GM19240 (cell line): ENCODE data around the gene PLIN5.

ENCODE experiments used
- DNase-seq: peaks from one replicate; pipeline ENCODE4 v3.0.0; 2011; ENCODE audit warnings: low spot score; ENCODE audit not compliant: insufficient read length

Gene PLIN5

DNA sequence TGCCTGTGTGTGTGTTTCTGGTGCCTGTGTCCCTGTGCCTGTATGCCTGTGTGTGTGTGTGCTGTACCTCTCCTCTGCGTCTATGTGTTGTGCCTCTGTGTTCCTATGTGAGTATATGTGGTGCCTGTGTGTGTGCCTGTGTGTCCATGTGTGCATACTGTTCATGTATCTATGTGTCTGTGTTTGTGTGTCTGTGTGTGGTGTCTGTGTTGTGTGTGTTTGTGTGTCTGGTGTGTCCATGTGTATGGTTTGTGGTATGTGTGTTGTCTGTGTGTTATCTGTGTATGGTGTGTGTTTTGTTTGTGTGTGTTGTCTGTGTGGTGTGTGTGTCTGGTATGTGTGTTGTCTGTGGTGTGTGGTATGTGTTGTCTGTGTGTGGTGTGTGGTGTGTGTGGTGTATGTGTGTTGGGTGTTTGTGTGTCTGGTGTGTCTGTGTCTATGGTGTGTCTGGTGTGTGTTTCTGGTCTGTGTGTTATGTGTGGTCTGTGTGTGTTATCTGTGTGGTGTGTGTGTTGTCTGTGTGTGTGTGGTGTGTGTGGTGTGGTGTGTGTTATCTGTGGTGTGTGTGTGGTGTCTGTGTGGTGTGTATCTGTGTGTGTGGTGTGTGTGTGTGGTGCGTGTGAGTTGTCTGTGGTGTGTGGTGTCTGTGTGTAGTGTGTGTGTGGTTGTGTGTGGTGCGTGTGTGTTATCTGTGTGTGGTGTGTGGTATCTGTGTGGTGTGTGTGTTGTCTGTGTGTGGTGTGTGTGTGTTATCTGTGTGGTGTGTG is 42.5 kb downstream of the PLIN5 start:
- DNase-seq: no peak

DNA sequence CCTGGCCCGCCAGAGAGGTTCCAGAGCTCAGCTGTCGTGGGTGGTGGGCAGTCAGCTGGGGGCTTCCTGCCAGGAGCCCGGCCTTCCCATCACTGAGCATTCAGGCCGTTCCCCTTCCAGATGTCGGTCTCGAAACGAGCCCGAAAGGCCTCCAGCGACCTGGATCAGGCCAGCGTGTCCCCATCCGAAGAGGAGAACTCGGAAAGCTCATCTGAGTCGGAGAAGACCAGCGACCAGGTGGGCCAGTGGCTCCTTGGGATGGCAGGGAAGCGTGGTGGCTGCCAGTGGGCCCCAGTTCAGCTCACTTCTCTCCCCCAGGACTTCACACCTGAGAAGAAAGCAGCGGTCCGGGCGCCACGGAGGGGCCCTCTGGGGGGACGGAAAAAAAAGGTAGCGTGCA is 43.6 kb downstream of the PLIN5 start:
- DNase-seq: no peak

DNA sequence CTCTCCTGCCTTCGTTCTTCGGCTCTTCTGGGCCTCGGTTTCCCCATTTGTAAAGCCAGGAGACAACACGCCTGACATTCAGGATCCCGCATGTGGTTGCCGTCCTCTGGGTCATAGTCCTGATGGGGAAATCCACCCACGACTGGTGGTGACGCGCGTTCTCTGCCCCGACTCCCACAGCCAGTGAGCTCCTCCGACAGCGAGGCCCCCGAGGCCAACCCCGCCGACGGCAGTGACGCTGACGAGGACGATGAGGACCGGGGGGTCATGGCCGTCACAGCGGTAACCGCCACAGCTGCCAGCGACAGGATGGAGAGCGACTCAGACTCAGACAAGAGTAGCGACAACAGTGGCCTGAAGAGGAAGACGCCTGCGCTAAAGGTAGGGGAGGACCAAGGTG is 46.5 kb downstream of the PLIN5 start:
- DNase-seq: no peak

DNA sequence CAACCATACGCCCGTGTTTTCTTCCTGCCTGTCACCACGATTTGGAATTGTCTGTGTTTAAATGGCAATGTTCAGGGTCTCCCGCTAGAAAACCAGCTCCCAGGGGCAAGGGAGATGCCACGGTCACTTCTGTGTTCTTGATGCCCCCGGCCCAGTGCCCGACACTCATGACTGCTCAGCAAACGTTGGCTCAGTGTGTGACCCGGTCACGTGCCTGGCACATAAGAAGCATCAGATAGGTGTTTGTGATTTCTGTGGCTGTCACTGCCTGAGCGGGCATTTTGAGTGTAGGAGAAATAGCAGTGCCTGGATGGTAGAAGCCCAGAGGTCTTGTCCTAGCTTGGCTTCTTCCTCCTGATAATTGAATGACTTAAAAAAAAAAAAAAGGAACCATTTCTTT is 47.5 kb downstream of the PLIN5 start:
- DNase-seq: no peak

DNA sequence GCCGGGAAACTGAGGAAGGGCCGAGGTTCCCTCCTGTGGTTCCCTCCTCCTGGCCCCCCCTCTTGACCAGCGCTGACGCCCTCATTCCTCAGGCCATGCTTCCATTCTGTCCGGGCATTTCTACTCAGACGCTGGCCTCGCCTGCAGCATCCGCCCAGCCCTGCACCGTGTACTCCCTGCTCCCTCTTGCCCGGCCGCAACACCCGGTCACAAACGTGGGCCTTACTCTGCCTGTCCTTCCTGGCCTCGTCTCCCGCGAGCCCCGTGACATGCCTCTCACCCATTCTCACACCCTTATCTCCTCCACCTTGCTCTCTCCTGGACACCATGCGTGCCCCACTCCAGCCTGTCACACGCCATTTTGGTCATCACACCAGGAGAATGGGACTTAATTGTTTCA is 51.6 kb downstream of the PLIN5 start:
- DNase-seq: no peak

DNA sequence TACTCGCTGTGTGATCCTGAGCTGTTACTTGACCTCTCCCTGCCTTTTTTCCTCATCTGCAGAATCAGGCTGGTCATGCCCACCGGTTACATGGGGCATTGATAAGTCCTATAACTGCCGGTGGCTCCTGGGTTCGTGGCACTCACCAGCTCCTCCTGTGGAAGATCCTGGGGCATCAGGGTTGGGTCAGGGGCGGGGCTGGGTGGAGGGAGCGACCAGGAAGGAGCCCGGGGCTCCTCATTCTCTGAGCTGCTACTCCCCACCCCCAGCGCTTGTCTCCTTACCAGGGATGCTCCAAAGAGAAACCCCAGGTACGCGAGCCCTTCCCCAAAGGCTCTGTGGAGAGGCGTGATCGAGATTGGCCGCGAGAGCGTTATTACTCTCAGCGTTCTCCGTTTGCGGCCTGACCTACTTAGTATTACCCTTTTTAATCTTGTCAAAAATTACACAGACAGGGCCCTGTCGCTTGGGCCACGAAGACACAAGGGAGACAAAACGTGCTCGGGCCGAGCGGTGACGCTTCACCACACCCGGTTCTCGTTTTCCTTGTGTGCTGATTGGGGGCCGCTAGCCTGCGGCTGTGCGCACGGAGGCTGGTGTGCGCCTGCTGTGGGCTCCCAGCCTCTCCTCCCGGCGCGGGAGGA is 52.2 kb downstream of the PLIN5 start:
- DNase-seq: no peak

DNA sequence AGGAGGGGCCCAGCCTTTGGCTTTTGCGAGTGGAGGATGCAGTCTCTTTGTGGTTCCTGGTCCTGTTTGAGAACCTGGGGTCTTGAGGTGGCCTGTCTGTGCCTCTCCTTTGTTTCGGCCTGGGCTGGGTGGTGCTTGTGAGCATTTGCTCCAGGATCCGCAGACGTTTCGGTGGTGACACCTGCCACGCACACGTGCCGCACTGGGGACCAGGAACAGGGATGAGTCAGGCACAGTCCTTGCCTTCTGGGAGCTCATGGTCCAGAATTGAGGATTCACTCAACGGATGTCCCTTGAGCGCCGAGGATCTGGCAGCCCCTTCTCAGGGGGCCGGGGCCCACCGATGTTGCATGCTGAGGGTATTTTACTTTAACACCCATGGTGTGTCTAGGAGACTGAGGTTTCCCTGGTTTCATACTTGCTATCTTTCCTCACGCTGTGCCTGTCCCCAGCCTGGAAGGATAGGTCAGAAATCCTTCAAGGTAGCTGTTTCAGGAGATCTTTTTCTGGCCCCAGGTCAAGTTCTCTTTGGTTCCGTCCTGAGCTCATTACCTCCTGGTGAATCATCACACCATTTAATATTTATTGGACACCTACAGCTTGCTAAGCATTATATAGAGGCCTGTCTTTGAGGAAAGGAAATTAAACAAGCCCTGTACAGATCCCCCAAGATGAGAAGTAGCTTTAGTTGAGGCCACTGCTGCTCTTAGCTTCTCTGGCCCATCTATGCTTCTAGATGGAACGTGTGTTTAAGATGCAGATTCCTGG is 57.8 kb downstream of the PLIN5 start:
- no peak for DNase-seq

DNA sequence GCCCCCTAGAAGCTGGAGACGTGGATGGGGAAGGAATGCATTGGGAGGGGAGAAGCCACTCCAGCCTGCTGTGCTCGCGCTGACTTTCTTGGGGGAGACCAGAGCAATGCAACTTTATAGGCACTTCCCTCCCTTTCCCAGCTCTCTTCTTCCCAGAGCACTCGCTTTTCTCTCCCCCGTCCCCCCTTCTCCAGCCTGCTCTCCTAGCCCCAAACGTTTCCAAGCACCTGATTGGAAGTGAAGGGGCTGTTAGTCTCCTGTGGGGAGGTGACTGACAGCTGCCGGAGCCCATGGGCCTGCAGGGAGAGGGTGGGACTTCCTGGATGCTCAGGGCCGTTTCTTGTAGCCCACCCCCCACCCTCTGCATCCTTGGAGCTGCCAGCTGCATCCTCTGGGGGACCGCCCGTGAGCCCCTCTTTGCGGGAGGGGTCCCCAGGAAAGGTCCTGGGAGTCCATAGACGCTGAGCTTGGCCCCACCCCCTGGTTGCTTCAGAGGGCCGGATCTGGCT is 60.5 kb downstream of the PLIN5 start:
- peak; percentile 61 for DNase-seq

DNA sequence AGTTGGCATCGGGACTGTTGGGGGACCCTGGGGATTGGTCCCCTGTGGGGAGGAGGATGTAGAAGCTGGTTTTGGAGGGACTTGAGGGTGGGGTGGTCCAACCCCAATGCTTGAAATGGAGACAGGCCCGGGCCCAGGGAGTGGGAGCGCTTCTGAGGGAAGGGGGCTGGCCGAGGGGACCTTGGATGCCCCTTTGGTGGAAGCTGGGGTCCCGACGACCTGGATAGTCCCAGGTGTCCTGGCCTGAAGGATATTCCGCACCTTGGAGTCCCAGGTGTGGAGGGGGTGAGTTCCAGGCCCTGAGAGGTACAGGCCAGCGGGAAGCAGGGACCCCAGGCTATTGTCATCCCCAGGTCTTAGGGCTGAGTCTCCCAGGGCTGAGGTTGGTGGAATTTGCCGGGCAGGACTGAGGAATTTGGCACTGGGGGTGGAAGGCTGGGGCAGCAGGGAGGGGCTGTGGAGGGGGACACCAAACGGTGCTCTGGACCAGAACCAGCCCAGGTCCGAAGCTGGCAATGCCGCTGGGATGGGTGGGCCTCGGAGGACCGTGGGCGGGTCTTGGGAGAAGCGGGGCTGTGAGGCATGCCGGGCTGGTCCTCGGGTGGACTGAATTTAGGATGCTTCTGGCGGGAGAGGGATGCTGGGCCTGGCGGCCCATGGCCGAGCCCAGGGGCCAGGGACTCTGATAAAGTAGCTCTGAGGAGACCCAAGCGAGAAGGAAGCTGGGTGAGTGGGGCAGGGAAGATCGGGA is 61.1 kb downstream of the PLIN5 start:
- peak; percentile 1 for DNase-seq

DNA sequence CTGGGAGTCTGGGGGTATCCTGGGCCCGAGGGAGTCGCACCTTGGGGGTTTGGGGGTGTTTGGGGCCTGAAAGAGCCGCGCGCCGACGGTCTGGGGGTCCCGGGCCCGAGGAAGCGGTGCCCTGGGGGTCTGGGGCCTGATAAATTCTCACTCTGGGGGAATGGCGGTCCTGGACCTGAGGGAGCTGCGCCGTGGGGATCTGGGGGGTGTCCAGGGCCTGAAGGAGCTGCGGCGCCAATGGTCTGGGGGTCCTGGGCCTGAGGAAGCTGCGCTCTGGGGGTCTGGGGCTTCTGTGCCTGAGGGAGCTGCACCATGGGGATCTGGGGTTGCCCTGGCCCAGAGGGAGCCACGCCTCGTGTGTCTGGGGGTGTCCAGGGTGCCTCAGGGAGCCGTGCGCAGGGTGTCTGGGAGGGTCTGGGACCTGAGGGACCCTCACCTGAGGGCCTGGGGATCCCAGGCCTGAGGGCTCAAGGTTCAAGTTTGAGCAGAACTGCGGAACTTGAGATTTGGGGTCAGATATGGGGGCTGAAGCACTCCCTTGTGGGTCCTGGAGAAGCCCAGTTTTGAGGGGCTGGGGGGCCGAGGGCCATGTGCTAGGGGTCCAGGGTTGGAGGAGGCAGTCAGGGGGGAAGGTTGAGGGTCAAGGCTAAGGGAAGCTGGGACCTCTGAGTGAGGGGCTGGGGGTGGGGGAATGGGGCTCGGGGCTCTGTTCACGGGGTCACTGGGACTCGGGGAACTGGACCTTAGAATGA is 61.8 kb downstream of the PLIN5 start:
- peak; percentile 0 for DNase-seq
